Activated CD8-positive, alpha-beta memory T cell treated with anti-CD3 and anti-CD28 coated beads, Interleukin-2, amount 50 U/mL, for 48 hours (primary cell): Measurements from ENCODE around the gene SPEF2.
"Not testable (repeated sequence)": the region's sequence is repeated elsewhere in the genome, so short reads cannot be mapped to it uniquely, and the experiment has no call there.

ENCODE experiments used
- DNase-seq: peaks from one replicate; pipeline ENCODE4 v3.0.0-alpha.2; 2020

The SPEF2 gene

DNA sequence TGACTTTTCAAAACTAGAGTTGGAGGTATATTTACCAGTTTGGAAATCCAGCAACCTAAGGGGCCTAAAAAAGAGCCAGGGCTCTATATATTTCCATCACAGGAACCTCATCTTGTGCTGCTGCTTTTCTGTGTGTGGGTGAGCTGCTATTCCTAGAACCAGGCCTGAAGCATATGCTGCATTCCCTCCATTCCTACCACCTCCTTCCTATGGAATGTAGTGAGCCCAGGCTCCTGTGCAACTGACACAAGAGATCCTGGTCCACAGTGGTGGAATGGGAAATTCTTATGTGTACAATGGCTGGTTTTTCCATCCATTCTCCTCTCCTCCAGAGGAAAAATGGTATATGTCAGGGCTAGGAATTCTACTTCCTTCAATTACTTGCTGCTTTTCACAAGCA lies 39.1 kb downstream of the SPEF2 start:
- DNase-seq, result no peak

DNA sequence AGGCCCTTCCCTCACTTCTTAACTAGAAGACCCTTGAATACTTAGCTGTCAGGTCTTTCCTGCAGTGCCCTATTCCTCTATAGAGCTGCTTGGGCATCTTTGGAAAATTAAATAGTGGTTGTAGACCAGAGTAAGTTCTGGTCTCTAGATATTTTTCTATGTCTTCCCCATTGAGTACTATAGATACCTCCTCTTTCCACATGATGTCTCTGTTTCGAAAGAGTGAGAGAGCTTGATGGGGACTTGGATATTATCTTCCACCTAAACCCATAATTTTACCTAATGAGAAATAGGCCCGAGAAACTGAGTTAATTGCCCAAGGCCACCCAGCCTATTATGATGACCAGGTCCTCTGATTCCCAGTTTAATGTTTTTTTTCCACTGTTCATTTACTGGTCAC lies 40.2 kb downstream of the SPEF2 start:
- no peak for DNase-seq

DNA sequence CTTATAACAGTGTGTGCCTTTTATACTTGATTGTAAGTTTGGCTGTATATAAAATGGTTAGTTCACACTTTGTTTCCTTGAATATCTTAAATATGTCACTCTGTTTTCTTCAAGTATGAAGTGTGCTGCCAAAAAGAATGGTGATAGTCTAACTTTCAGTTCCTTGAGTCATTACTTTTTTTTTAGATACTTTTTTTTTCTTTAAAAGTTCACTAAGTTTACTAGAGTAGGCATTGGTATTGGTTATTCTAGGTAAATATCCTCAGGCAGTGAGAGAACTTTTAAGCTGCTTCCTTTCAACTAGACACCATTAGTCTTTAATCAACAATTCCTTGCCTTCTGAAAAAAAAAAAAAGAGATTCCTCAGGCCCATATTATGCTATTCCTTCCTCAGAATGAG lies 41.9 kb downstream of the SPEF2 start:
- DNase-seq, result no peak

DNA sequence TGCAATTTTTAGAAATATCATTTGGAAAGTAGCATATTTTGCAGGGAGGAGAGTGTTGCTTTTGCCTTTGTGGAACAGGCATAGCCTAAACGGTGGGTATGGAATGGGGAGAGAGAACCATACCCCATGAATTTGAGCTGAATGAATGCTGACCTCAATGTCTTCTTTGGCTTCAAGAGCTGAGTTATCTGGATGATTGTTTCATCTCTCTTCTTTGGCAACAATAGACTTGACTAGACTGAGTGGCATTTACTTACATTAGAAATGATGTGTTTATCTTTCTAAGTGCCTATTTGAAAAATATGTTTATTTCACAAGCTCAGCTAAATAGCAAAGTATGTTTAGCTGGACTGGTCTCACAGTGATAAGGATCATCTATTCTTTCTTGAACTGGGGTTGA lies 42.8 kb downstream of the SPEF2 start:
- DNase-seq, result no peak

DNA sequence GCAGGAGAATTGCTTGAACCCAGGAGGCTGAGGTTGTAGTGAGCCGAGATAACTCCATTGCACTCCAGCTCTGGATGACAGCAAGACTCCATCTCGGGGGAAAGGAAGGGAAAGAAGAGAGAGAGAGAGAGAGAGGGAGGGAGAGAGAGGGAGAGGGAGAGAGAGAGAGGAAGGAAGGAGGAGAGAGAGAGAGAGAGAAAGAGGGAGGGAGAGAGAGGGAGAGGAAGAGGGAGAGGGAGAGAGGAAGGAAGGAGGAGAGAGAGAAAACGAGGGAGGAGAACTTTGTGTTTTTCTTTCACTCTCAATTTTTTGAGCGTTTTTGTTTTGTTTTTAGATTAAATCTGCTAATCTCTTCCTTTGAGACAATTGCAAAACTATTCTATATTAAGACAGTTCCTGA lies 46.9 kb downstream of the SPEF2 start:
- DNase-seq, result no peak

DNA sequence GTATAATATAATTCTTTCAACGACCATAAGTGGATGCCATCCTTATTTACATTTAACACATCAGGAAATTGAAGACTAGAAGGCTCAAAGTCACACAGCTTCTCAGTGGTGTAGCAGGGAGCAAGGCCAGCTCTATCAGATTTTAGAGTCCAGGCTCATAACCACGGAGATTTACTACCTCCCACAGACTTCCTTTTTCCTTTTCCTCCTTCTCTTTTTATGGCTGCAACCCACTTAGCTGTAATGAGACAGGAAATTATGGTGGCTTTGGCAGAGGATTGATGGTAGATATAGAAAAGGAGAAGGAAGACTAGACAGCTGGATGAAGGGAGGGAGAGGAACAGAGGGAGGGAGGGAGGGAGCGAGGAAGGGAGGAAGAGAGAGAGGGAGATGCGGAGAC lies 47.4 kb downstream of the SPEF2 start:
- no peak for DNase-seq

DNA sequence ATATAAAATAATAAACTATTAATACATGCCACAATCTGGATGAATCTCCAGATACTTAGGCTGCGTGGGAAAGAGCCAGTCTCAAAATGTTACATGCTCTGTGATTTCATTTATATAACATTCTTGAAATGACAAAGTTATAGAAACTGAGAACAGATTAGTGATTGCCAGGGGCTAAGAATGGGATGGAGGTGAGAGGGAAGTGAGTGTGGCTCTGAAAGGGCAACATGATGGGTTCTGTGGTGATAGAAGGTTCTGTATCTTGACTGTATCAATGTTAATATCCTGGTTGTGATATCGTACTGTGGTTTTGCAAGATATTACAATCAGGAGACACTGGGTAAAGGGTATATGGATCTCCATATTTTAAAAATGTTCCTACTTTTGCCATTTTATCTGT lies 50.7 kb downstream of the SPEF2 start:
- no peak for DNase-seq

DNA sequence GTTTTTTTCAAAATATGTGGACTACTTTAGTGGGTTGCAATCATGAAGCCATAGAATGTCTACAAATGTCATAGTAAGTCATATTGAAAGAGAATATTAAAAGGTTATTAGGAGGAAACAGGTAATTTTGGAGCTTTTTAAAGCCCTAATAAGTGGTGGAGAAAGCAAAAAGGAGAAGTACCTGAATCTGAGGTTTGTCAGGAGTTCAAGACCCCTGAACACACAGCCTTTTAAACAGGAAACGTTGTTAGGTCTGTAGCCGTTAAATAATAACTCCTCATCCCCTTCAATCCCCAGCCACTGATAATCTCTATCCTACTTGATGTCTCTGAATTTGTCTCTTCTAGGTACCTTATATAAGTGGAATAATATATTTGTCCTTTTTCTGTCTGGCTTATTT lies 51.1 kb downstream of the SPEF2 start:
- DNase-seq, result no peak

DNA sequence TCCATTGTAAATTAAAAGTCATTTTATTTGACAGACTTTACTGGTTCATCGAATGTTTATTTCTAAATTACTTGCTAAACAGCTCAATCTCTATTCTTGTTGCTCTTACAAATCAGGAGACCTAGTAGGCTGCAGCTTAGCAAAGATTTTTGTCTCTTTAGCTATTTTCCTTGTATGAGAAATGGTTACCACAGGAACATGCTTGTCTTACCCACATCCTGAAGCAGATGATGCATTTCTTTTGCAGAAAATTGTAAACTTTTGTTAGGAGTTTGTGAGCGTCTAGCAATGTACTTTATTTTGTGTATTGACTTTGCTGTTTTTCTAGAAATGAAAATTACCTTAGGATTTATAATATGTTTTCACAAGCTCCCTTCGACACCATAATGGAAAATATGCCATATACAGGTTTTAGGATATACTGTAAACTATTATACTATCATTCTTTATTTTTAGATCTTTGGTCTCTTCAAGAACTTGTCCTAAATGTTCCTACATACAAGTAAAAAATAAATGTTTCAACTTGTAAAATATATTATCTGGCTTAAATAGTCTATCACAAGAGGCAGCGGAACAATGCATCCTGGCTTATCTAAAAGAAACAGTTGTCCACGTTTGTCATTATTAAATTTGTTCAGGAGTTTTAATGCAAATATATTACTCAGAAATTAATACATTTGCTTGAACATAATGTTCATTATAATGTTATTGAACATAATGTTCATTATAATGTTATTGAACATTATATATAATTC lies 54.1 kb downstream of the SPEF2 start:
- DNase-seq, result no peak

DNA sequence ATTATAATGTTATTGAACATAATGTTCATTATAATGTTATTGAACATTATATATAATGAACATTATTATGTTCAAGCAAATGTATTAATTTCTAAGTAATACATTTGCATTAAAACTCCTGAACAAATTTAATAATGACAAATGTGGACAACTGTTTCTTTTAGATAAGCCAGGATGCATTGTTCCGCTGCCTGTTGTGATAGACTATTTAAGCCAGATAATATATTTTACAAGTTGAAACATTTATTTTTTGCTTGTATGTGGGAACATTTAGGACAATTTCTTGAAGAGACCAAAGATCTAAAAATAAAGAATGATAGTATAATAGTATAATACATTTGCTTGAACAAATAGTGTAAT lies 54.6 kb downstream of the SPEF2 start:
- DNase-seq, result not testable (repeated sequence)

DNA sequence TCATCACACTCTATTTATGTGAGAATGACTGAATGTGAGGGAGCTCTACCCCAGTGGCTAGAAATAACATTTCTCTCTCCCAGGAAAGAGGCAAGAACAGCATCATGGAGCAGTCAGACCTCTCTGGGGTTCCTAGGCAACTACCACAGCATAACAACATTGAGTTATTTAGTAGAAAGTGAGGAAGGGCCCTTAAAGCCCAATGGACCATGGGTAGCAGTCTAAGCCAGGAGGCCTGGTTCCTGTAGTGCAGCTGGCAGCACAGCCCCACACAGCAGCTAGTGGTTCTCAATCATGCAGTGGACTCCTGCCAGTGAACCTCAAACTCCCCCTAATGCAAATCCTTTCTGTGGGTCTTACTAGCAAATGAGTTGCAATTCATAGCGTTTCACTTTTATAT lies 55.3 kb downstream of the SPEF2 start:
- no peak for DNase-seq

DNA sequence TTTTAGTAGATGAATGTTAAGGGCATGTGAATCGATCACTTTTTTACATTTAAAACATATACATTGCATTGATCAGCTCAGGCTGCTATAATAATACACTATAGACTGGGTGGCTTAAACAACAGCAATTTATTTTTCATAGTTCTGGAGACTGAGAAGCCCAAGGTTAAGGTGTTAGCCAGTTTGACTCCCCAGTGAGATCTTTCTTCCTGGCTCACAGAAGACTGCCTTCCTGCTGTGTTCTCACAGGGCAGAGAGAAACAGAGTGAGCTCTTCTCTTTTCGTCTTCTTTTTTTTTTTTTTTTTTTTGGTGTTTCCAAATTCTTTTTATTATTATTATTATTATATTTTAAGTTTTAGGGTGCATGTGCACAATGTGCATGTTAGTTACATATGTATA lies 56.4 kb downstream of the SPEF2 start:
- no peak for DNase-seq

DNA sequence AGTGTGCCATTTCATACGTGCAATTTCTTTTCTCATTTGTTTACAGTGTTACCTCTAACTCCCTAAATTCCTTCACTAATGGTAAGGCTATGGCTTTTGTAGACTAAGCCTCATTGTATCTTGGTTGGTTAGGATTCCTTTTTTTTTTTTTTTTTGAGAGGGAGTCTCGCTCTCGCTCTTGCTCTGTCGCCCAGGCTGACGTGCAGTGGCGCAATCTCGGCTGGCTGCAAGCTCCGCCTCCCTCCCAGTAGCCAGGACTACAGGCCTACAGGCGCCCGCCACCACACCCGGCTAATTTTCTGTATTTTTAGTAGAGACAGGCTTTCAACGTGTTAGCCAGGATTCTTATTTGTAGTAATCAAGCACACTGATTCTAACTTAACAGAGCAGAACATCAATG lies 57.7 kb downstream of the SPEF2 start:
- no peak for DNase-seq

DNA sequence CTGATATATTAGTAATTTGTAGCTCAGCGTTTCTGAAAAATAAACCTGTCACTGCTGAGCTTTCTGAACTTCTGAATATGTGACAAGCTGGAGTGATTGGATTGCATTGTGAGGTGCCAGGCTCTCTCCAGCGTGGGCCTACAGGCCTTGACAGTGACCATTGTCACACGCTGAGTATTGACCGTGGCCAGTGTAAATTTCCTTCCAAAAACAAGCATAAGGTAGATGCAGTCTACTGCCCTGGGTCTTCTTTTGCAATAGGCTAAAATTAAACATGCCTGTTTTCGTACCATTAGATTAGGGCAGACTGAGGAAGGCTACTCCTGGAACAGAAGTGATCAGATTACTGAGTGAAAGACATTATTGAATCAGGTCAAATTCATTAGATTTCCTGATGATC lies 60.2 kb downstream of the SPEF2 start:
- DNase-seq, result no peak

DNA sequence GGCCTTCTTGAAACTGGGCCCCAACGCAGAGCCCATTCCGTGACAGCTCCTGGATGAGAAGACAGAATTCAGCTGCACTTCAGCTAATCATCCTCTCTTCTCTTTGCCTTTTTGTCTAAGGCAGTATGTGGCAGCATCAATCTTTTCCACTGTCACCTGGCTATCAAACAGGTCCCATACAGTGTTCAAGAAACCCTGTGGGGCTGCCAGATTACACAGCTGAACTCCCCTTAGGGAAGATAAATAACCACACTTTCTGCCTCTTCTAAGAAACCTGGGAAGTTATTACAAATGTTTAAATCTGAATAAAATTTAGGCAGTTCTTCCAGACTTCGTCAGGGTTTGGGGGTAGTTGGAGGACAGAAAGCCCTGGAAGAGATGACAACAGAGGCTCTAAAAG lies 61.0 kb downstream of the SPEF2 start:
- DNase-seq, result no peak

DNA sequence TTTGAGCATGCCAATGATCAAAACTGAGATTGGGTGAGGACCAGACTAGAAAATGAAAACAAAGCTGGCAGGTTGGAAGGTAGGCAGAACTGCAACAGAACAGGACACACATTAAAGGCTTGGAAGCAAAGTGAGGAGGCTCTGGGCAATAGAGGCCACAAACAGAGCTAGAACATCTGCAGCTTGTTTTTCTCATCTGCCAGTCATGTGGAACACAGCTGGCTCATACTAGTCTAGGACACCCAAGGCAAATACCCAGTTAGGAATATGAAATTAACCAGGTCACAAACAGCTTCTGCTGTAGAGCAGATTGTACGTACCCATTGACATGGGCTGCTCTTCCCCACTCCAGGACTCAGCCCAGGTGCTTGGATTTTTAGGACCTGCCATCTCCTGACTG lies 61.7 kb downstream of the SPEF2 start:
- no peak for DNase-seq

DNA sequence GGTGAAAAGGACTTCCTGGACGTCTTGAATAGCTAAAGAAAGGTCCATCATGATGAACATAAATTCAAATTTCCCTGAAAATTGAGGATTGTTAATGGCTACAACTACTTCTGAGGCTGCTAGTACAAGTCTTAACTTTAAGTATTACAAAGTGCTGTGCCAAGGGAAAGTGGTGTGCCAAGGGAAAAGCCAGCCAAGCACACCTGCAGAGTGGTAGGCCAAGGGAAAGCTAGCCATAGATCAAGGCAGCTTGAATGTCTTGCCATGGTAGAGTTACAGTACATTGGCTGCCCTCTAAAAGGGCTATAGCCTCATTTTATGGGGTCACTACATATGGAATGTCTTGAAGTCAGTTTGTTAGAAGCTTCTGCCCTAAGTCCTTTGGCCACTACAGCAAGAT lies 64.2 kb downstream of the SPEF2 start:
- DNase-seq, result no peak

DNA sequence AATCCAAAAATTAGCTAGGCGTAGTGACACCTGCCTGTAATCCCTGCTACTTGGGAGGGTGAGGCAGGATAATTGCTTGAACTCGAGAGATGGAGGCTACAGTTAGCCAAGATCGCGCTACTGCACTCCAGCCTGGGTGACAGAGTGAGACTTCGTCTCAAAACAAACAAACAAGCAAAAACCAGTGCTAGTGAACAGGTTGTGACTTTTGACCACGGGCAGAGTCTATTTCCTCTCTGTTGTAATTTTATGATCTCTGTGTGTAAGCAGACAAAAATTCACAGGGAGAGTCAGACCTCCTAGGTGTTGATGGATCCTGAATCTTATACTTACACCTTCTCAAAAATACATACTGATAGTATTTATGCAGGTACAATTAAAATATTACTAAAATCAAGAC lies 65.8 kb downstream of the SPEF2 start:
- DNase-seq, result no peak

DNA sequence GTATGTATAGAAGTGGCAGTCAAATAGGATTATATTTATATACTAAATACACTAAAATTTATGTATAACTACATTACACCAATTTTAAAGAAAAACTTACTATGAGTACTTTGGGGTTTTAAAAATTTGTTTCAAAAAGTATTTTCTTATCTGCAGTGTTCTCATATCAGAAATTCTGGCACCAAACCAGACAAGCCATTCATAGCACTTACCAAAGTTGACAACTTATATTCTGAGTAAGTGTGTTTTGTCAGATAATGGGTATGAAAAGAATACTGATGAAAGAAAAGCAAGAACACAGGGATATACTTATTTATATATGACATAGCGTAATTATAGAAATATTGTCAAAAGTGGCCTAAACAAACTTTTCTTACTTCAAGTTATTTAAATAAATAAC lies 67.5 kb downstream of the SPEF2 start:
- no peak for DNase-seq

DNA sequence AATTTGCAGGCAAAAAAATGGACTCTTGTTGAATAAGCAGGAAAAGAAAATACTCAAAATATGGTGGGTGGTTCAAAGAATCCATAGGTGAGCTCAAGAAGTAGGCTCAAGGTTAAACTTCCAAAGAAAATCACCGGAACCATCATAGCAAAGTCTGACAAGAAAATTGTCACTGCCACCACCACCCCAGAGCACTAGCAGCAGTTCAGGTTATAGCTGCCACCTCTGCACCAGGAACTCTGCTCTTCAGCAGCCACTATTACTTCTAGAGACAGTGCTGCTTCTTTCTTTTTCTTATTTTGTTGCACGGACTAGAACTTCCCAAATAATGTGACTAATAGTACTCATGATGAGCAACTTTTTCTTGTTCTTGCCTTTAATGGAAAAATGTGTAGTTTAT lies 70.3 kb downstream of the SPEF2 start:
- DNase-seq, result no peak

DNA sequence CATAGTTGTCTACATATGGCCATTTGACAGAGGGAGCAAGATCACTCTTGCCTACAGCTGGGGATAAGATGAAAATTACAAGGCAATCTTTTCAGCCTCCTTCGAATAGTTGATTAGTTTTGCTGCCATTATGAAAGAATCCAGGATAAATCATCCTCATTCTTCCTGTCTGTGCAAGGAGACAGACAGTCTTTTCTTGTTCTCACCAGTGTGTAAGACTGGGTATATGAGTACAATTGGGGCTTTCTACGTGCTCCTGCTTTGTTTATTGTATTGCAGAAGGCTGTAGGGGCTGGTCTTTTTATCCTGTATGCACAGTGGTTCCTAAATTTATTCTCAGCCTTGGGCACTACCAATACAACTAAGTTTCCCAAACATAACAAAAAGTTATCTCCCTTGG lies 76.8 kb downstream of the SPEF2 start:
- DNase-seq, result no peak

DNA sequence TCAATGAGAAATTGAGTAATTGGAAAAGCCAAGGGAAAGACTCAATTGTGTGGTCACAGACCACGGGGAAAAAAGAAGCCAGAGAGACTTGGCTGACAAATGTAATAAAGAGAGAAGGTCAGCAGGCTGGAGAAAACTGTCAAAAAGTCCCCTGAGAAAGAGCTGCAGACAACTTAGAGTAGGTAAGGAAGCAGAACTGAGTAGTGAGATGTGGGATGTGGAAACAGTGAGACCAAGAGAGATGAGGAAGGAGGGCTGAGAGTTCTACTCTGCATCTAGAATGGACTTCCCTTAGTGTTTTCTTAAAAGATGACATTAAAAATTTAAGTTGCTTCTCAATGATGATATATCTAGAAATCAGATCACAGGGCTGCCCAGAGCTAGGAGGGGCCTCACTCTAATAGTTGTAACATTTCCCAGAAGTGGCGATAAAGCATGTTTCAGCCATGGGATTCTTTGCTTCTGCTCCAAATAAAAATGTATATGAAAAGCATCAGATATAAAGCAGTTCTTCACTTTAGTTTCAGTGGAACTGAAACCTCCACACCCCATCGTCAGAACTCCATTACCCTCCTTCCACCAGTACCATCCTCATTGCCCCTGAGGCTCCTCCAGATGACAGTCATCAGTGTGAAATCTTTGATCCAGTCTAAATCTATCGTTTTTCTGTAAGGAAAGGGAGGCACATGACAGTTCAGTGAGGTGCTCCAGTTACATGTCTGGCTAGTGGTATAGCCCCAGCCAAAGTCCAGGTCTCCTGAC lies 80.6 kb downstream of the SPEF2 start:
- DNase-seq, result no peak

DNA sequence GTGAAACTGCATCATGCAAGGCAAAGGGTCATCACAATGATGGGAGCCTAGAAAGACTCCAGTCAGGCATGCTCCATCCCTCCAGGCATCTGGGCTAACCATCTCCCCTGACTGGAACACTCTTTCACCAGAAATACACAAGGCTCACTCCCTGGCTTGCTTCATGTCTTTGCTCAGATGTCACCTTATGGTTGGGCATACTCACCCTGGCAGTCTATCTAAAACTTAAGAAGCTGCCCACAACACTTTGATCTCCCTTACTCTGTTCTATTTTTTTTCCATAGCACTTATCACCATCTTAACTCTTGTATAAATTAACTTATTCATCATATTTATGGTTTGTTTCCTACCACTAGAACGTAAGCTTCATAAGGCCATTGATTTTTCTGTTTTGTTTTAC lies 90.0 kb downstream of the SPEF2 start:
- DNase-seq, result no peak

DNA sequence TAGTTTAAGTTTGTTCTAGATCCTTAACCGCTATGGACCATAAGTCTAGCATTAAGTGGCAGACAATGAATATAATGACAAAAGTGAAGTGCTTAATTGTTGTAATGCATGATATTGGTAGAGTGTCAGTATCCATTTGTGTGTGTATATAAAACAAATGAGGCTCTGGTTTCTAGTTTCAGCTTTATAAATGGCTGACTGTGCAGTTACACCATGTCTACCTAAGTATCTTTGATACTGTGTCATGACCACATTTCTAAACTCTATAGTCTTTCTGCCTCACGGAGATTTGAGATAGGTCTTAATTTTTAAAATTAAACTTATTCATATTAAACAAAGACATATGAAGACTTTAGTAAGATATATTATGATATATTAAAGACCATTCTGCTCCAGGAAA lies 92.0 kb downstream of the SPEF2 start:
- no peak for DNase-seq

DNA sequence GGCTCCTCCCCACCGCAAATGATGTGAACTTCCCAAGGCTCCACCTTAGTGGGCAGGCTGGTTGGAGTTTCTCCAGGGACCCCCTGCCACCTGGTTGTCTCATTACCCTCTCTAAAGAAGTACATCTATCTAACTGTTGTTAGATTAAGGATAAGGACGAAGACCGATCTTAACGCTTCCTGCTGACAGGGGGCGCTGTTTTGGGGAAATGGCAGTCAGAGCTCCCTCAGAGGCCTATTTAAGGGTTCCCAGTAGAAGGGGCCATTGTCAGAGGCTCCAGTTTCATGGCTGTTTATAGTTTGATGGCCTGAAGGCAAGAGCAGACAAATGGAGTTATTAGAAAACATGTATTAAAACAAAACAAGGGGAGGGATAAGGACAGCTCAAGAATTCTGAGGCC lies 100.1 kb downstream of the SPEF2 start:
- no peak for DNase-seq
